Esophagus (tissue), 2 donors: ENCODE measurements around the gene ACCS. TPM values are rescaled to one million over a fixed set of nuclear protein-coding genes. Genes with fewer than 3 reads are reported as not detected.

Experiments used
- H3K27ac ChIP-seq, 2 donors: one replicate each; pipeline ENCODE4 v1.5.1; 2013; ENCODE audit warnings: low read depth in 2 of 2, mild to moderate bottlenecking in 2 of 2, inconsistent platforms in 1 of 2, low read length in 1 of 2, moderate library complexity in 1 of 2
- H3K27me3 ChIP-seq, 2 donors: one replicate each; pipeline ENCODE4 v1.6.1; 2013; ENCODE audit warnings: low read length in 2 of 2, control low read depth in 1 of 2, mild to moderate bottlenecking in 1 of 2; ENCODE audit not compliant: insufficient read depth in 2 of 2, control insufficient read depth in 1 of 2
- H3K36me3 ChIP-seq, 2 donors: one replicate each; pipeline ENCODE4 v1.6.1; 2013; ENCODE audit warnings: low read length in 1 of 2; ENCODE audit not compliant: control insufficient read depth in 2 of 2, insufficient read depth in 2 of 2
- H3K4me1 ChIP-seq, 2 donors: one replicate each; pipeline ENCODE4 v1.6.1; 2013; ENCODE audit warnings: low read length in 1 of 2; ENCODE audit not compliant: control insufficient read depth in 2 of 2, insufficient read depth in 2 of 2
- H3K4me3 ChIP-seq, 2 donors: one replicate each; pipeline ENCODE4 v1.5.1; 2013; ENCODE audit warnings: low read length in 2 of 2, mild to moderate bottlenecking in 2 of 2, low read depth in 1 of 2, moderate library complexity in 1 of 2
- H3K9me3 ChIP-seq, 2 donors: one replicate each; pipeline ENCODE4 v1.6.1; 2013; ENCODE audit warnings: mild to moderate bottlenecking in 2 of 2, low read depth in 1 of 2, low read length in 1 of 2, moderate library complexity in 1 of 2; ENCODE audit not compliant: control insufficient read depth in 2 of 2, insufficient read depth in 1 of 2
- WGBS, 2 donors: extraction: QIAGEN DNeasy Blood & Tissue Kit; methylation state at CpG; one replicate each; pipeline ENCODE4 v1.1.7; 2013; 5-methylcytosine and 5-hydroxymethylcytosine counted together
- polyA plus RNA-seq, 2 donors: library from polyadenylated mRNA; stranded (reverse); fragments of 200-250 nt; gene quantifications; one replicate each; pipeline ENCODE4 v1.2.3, GENCODE V29; 2013
- donor health status: healthy with polysubstance abuse.
- donor health status: Bipolar disorder and iron deficiency.

The ACCS gene
- polyA plus RNA-seq, 2 donors, result 6.5 to 28.7 TPM

DNA sequence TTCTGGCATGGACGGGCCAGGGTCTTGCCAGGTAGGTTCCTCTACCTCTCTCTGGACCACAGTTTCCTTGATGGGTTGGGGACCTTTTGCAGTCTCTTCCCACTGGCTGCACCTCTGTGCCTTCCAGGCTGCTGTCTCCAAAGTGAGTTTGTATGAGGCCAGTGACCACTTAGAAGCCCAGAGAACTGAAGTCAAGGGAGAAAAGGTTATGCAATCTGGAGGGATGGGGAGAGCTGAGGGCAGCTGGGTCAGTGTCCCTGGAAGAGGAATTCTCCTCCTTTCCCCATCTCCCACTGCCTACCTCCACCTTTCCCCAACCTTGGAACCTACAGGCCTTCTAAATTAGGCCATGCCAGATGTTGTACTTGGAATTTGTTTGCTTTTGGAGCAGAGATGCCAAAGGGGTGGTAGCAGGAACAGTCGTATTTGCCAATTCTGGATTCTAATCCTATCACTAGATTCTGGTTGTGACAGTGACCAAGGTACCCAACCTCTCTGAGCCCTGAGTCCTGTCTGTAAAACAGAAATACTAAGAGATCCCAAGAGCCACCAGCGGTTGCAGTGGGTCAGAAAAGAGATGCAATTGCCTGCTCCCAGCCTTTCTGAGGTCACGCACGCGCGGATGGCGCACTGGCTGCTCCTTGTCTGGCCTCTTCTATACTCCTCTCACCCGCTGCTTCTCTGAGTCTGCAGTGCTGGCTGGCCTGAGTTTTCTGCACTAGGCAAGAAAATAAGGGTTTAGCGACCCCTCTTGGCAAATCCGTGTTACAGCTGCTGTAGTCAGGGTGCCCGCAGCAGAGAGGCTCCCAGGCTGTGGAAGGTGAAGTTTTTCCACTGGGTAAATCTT lies 29.0 kb upstream of the ACCS start:
- no peaks in the 10 kb centered on the region for H3K4me1 ChIP-seq
- H3K4me3 ChIP-seq, result no peak overlapping the region
- H3K9me3 ChIP-seq, result no peaks in the 10 kb centered on the region
- no peaks in the 10 kb centered on the region for H3K27me3 ChIP-seq
- no peak overlapping the region for H3K27ac ChIP-seq
- WGBS, 2 donors, result 28 to 29% methylated on average over 12 of the region's 12 CpGs
- no peaks in the 10 kb centered on the region for H3K36me3 ChIP-seq

DNA sequence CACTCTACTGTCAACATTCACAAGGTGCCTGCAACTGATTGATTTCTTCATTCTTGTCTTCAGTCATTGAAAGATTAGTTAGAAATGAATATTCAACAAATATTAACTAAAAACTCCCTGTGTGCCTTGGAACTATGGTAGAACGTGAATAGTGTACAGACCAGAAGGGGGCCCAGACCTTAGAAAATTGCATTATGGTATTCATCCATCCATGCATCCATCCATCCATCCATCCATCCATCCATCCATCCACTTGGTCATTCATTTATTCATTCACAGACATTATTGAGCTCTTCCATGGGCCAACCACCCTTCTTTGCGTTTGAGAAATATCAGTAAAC lies 28.4 kb upstream of the ACCS start:
- H3K27ac ChIP-seq, result no peak overlapping the region
- no peaks in the 10 kb centered on the region for H3K36me3 ChIP-seq
- whole genome bisulfite sequencing, 2 donors, result 73 to 82% methylated on average over 2 of the region's 2 CpGs
- H3K4me1 ChIP-seq, result no peaks in the 10 kb centered on the region
- no peaks in the 10 kb centered on the region for H3K9me3 ChIP-seq
- H3K4me3 ChIP-seq, result no peak overlapping the region
- no peaks in the 10 kb centered on the region for H3K27me3 ChIP-seq

DNA sequence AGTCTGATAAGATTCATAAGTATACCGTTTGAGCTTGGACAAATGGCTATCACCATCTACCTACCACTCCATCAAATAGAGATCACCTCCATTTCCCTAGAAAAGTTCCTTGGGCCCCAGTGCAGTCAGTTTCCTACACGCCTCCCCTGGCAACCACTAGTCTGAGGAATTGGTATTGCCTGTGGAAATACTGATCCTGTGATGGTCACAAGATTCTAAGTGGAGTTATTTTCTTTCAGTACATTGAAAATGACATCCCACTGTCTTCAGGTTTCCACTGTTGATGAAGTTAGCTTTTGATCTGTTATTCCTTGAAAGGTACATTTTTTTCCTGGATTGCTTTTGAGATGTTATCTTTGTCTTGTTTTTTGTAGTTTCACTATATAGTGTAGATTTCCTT lies 22.9 kb upstream of the ACCS start:
- 76 to 81% methylated on average over 2 of the region's 2 CpGs for WGBS, 2 donors
- no peak overlapping the region for H3K27ac ChIP-seq
- H3K27me3 ChIP-seq, result no peaks in the 10 kb centered on the region
- H3K36me3 ChIP-seq, result no peaks in the 10 kb centered on the region
- H3K9me3 ChIP-seq, result no peaks in the 10 kb centered on the region
- H3K4me1 ChIP-seq, result no peaks in the 10 kb centered on the region
- H3K4me3 ChIP-seq, result no peak overlapping the region

DNA sequence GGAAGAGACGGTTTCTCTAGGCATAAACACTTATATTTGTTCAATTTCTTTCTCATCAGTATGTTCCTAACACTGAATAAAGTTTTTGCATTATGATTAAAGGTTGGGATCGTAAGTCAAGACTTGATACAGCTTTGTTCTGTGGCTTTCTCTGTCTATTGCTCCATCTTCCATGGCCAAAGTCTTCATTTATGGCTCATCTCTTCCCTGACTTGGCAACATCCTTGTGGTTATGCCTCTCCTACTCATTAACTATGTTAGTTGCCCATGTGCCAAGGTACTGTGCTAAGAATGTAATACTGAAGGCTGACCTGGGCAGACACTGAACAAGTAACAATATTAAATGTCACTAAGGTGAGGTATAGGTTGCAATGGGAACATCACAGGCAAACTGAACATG lies 19.9 kb upstream of the ACCS start:
- H3K4me3 ChIP-seq, result no peak overlapping the region
- WGBS, 2 donors, result 69 to 85% methylated on average over 2 of the region's 2 CpGs
- no peak overlapping the region for H3K27ac ChIP-seq
- no peaks in the 10 kb centered on the region for H3K27me3 ChIP-seq
- H3K36me3 ChIP-seq, result no peaks in the 10 kb centered on the region
- peaks cover 0 to 1% of the 10 kb centered on the region in 2 donors for H3K9me3 ChIP-seq
- H3K4me1 ChIP-seq, result no peaks in the 10 kb centered on the region

DNA sequence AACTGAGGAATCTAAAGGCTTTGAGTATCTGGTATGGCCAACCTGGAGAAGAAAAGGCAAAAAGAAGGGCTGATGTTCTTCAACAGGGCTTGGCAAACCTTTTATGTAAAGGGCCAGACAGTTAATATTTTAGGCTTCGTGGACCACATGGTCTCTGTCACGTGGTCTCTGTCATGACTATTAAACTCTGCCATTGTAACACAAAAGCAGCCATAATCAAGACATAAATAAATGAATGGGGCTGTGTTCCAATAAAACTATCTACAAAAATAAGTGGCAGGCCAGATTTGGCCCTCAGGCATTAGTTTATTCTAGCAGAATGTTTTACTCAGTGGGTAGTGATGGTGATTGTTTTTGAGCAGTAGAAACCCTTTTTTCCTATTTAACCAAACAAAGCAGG lies 18.8 kb upstream of the ACCS start:
- Histone ChIP-seq H3K4me1 (no peaks in the 10 kb centered on the region), H3K27me3 (no peaks in the 10 kb centered on the region), H3K36me3 (no peaks in the 10 kb centered on the region), H3K27ac (no peak overlapping the region), H3K9me3 (peaks cover 0 to 1% of the 10 kb centered on the region in 2 donors), H3K4me3 (no peak overlapping the region)
- 67 to 68% methylated on average over 2 of the region's 2 CpGs for WGBS, 2 donors

DNA sequence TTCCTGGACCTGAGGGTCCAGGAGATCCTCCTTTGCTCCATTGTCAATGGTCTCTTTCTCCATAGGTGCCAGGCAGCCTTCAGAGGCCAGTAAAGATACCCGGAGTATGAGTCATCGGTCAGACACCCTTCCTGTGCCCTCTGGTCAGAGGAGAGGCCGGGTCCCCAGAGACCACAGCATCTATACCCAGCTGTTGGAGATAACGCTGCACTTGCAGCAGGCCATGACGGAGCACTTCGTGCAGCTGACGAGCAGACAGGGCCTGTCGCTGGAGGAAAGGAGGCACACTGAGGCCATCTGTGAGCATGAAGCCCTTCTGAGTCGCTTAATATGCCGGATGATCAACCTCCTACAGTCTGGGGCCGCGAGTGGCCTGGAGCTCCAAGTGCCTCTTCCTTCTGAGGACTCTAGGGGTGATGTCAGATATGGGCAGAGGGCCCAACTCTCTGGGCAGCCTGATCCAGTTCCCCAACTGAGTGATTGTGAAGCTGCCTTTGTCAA lies 18.1 kb upstream of the ACCS start, which contains the start of gene ACCSL:
Gene ACCSL, plus strand, starts transcription at position 51 of the 501 bp plus-strand sequence. Its CDS starts 56 bp downstream, at position 107.
- no peak within 1 kb of the TSS for H3K4me3 ChIP-seq
- peaks cover 0 to 1% of the 10 kb centered on the region in 2 donors for H3K9me3 ChIP-seq
- H3K27ac ChIP-seq, result no peak within 1 kb of the TSS
- 84 to 90% methylated on average over 12 of the region's 12 CpGs for WGBS, 2 donors
- H3K27me3 ChIP-seq, result no peaks in the 10 kb centered on the region
- no peaks in the 10 kb centered on the region for H3K4me1 ChIP-seq
- no peaks in the 10 kb centered on the region for H3K36me3 ChIP-seq

DNA sequence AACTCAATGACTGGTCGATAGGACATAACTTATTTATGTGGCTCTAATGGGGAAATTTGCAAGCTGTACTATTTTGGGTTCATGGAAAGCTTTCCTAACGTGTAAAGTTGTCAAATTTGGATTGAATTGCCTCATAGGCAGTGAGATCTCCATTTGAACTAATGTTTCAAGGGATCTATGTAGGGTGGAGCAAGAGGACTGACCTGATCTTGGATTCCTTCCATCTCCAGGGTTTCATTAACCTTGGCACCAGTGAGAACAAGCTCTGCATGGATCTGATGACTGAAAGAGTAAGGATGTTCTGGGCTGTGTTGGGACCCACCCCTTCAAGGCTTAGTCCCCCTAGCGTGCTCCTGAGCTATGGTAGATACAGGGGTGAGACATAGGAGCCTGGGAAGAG lies 16.2 kb upstream of the ACCS start:
- Histone ChIP-seq H3K4me1 (no peaks in the 10 kb centered on the region), H3K27ac (no peak overlapping the region), H3K4me3 (no peak overlapping the region), H3K27me3 (no peaks in the 10 kb centered on the region), H3K9me3 (peaks cover 0 to 1% of the 10 kb centered on the region in 2 donors), H3K36me3 (no peaks in the 10 kb centered on the region)
- 70 to 83% methylated on average over 3 of the region's 3 CpGs for WGBS, 2 donors

DNA sequence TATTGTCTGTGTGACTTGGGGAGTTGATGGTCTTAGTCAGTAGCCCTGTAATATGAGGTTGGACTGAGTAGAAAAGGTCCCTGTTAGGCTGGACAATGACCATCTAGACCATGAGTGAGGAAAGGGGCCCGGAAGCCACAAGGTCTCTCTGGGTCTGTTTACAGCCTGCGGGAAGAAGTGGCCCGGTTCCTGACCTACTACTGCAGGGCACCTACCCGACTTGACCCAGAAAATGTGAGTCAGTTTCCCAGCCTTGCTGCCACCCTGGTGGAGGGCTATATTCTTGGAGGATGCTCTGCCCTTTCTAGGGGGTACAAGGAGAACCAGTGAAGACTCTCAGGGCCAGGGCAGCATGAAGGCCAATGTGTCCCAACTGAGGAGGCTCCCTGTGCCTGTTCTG lies 14.9 kb upstream of the ACCS start:
- no peak overlapping the region for H3K27ac ChIP-seq
- H3K4me3 ChIP-seq, result no peak overlapping the region
- WGBS, 2 donors, result 91% methylated on average over 4 of the region's 4 CpGs
- no peaks in the 10 kb centered on the region for H3K36me3 ChIP-seq
- H3K27me3 ChIP-seq, result no peaks in the 10 kb centered on the region
- H3K4me1 ChIP-seq, result no peaks in the 10 kb centered on the region
- H3K9me3 ChIP-seq, result peaks cover 0 to 1% of the 10 kb centered on the region in 2 donors

DNA sequence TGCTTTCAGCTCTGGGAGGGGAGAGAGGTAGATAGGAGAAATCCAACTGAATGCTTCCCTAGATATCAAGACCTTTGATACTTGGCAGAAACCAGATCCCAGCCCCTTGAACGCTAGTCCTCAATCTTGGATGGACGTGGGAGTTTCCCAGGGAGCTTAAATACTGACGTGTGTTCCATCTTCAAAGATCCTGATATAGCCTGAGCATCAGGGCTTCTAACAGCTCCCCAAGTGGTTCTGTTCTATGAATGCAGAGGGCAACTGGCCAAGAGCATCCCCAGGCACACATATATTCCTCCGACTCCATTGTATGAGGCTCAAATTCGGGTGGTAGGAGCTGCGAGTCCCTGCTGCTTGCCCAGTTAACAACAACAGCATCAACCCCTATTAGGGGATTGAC lies 8.7 kb upstream of the ACCS start:
- H3K36me3 ChIP-seq, result no peaks in the 10 kb centered on the region
- no peak overlapping the region for H3K4me3 ChIP-seq
- H3K9me3 ChIP-seq, result no peaks in the 10 kb centered on the region
- H3K4me1 ChIP-seq, result no peaks in the 10 kb centered on the region
- no peaks in the 10 kb centered on the region for H3K27me3 ChIP-seq
- 78 to 86% methylated on average over 6 of the region's 6 CpGs for WGBS, 2 donors
- no peak overlapping the region for H3K27ac ChIP-seq

DNA sequence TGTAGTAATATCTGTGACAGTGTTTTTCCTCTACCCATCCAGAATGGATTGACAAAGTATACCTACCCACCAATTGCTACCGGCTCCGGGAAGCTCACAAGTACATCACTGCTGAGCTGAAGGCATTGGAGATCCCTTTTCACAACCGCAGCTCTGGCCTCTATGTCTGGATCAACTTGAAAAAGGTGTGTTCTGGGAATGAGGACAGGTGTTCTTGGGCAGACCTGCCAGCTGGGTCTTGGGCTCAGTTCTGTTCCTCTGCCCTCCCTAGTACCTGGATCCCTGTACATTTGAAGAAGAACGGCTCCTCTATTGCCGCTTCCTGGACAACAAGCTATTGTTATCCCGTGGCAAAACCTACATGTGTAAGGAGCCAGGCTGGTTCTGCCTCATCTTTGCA lies 7.8 kb upstream of the ACCS start:
- Histone ChIP-seq H3K9me3 (no peaks in the 10 kb centered on the region), H3K4me3 (no peak overlapping the region), H3K27me3 (no peaks in the 10 kb centered on the region), H3K4me1 (no peaks in the 10 kb centered on the region), H3K36me3 (no peaks in the 10 kb centered on the region), H3K27ac (no peak overlapping the region)
- 76 to 90% methylated on average over 6 of the region's 6 CpGs for WGBS, 2 donors
